MCF 10A (cell line): Measurements from ENCODE around the gene BMPER. TPM values are rescaled to one million over a fixed set of nuclear protein-coding genes. Genes with fewer than 3 reads are reported as not detected.

Experiments used
- BruUV-seq: library from RNA; stranded (reverse); fragments of 400-500 nt; replicated peaks from 2 replicates; lab custom pipeline; 2021; lab: Mats Ljungman, UMichigan
- CTCF ChIA-PET: fragments of 300-600 bp; sonication (Branson Sonifier 250); formaldehyde crosslinking; extraction: SDS; loops from one replicate; lab custom pipeline; 2021; ENCODE audit warnings: antibody characterized with exemption, inconsistent platforms; lab: Yijun Ruan, JAX
- POLR2A ChIA-PET: fragments of 300-600, 350-650 bp; sonication (Branson Sonifier 250); formaldehyde crosslinking; extraction: SDS; loops from one replicate; lab custom pipeline; 2020; ENCODE audit warnings: antibody characterized with exemption, inconsistent platforms; lab: Yijun Ruan, JAX
- DNase-seq: peaks from one replicate; pipeline ENCODE4 v3.0.0-alpha.2; 2018; ENCODE audit not compliant: unreplicated experiment
- H3K27ac Mint-ChIP-seq: one replicate; pipeline ENCODE4 v1.8.0; 2022; ENCODE audit warnings: mild to moderate bottlenecking, low read depth, mixed read lengths; ENCODE audit not compliant: unreplicated experiment
- H3K27me3 Mint-ChIP-seq: one replicate; pipeline ENCODE4 v1.8.0; 2022; ENCODE audit warnings: mixed read lengths; ENCODE audit not compliant: insufficient read depth, unreplicated experiment
- H3K36me3 Mint-ChIP-seq: one replicate; pipeline ENCODE4 v1.8.0; 2022; ENCODE audit warnings: mild to moderate bottlenecking, moderate library complexity, mixed read lengths; ENCODE audit not compliant: insufficient read depth, unreplicated experiment
- H3K4me1 Mint-ChIP-seq: one replicate; pipeline ENCODE4 v1.8.0; 2022; ENCODE audit warnings: mixed read lengths; ENCODE audit not compliant: insufficient read depth, unreplicated experiment
- H3K4me3 Mint-ChIP-seq: one replicate; pipeline ENCODE4 v1.8.0; 2022; ENCODE audit warnings: mild to moderate bottlenecking, moderate library complexity, mixed read lengths; ENCODE audit not compliant: unreplicated experiment
- H3K9me3 Mint-ChIP-seq: one replicate; pipeline ENCODE4 v1.8.0; 2022; ENCODE audit warnings: mixed read lengths; ENCODE audit not compliant: unreplicated experiment
- CTCF ChIP-seq: fragments of 200-600 bp; IDR thresholded peaks from one replicate; pipeline ENCODE4 v1.8.0; 2022; ENCODE audit warnings: antibody characterized with exemption, mild to moderate bottlenecking; ENCODE audit not compliant: unreplicated experiment
- intact Hi-C: fragments of 100-400 bp; cut with micrococcal nuclease; formaldehyde crosslinking; loops from 2 replicates; pipeline ENCODE4 v1.14.1; 2022
- total RNA-seq: library from RNA; stranded (reverse); gene quantifications from 2 replicates; pipeline ENCODE4 v1.2.3, GENCODE V29; 2022

The BMPER gene
- total RNA-seq, 1 experiment from 2014 or later: 0.40 TPM

GRCh38 chr7:34136698-34137097 lies 231.4 kb downstream of the BMPER start:
- CTCF ChIA-PET: interaction anchor here (1.0 to 8.1 kb wide), 10 partner anchors 8 to 937 kb away, joined by 3 to 78 read pairs (median 4); no protein-coding TSS in a partner anchor

GRCh38 chr7:34137176-34137575 lies 231.8 kb downstream of the BMPER start:
- no TSS peak for BruUV-seq
- no peak for TF ChIP-seq CTCF
- CTCF ChIA-PET: interaction anchor here (0.7 to 8.1 kb wide), 8 partner anchors 8 to 541 kb away, joined by 3 to 78 read pairs (median 5); no protein-coding TSS in a partner anchor

More at GRCh38 chr7:34136698-34137097, 231.4 kb downstream of the BMPER start:
- POLR2A ChIA-PET: no interaction called here
- BruUV-seq: no TSS peak
- peaks cover 35% of the 10 kb centered on the region for H3K4me1 Mint-ChIP-seq
- no peak overlapping the region for H3K4me3 Mint-ChIP-seq
- H3K27me3 Mint-ChIP-seq: no peaks in the 10 kb centered on the region
- intact Hi-C loops: no loop called here
- H3K27ac Mint-ChIP-seq: no peak overlapping the region
- DNase-seq: no peak
- no peaks in the 10 kb centered on the region for H3K9me3 Mint-ChIP-seq
- H3K36me3 Mint-ChIP-seq: no peaks in the 10 kb centered on the region
- TF ChIP-seq CTCF: no peak

DNA sequence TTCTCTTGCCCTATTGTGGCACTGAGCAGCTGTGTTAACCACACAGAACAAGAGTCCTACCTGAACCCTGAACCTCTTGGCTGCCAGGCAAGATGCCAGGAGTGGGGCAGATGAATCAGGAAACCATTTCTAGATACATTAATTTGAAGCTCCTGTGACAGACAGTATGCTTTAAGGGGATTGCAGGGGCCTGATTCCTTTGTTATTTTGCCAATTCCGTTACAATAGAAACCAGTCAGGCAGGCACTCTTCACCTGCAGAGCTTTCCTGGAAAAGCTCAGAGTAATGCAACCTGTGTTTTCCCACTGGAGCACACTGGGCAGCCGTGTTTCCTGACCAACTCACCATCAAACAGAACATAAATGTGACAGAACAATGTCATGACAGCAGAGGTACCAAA lies 233.1 kb downstream of the BMPER start:
- DNase-seq: no peak
- Mint-ChIP-seq H3K4me1 (peaks cover 26% of the 10 kb centered on the region), H3K27me3 (peaks cover under 1% of the 10 kb centered on the region), H3K36me3 (no peaks in the 10 kb centered on the region), H3K9me3 (no peaks in the 10 kb centered on the region), H3K4me3 (no peak overlapping the region), H3K27ac (no peak overlapping the region)
- BruUV-seq: no TSS peak
- CTCF ChIA-PET: interaction anchor here (0.6 to 8.1 kb wide), 4 partner anchors 10 to 907 kb away, joined by 3 to 78 read pairs (median 4); no protein-coding TSS in a partner anchor
- no peak for TF ChIP-seq CTCF
- POLR2A ChIA-PET: no interaction called here
- intact Hi-C loops: no loop called here

More at GRCh38 chr7:34137176-34137575, 231.8 kb downstream of the BMPER start:
- POLR2A ChIA-PET: no interaction called here
- Mint-ChIP-seq H3K9me3 (no peaks in the 10 kb centered on the region), H3K36me3 (no peaks in the 10 kb centered on the region), H3K27me3 (no peaks in the 10 kb centered on the region), H3K4me3 (no peak overlapping the region), H3K4me1 (peaks cover 32% of the 10 kb centered on the region), H3K27ac (no peak overlapping the region)
- no peak for DNase-seq
- intact Hi-C loops: no loop called here

GRCh38 chr7:34139086-34139485 lies 233.7 kb downstream of the BMPER start:
- Mint-ChIP-seq H3K36me3 (no peaks in the 10 kb centered on the region), H3K27me3 (peaks cover 7% of the 10 kb centered on the region), H3K27ac (no peak overlapping the region), H3K4me3 (no peak overlapping the region), H3K9me3 (no peaks in the 10 kb centered on the region), H3K4me1 (peaks cover 20% of the 10 kb centered on the region)
- intact Hi-C loops: no loop called here
- DNase-seq: no peak
- no TSS peak for BruUV-seq
- TF ChIP-seq CTCF: no peak
- CTCF ChIA-PET: interaction anchor here (0.9 to 8.1 kb wide), 2 partner anchors 11 to 26 kb away, joined by 4 to 78 read pairs; no protein-coding TSS in a partner anchor
- POLR2A ChIA-PET: no interaction called here
